OCI-LY1 (cell line): ENCODE measurements around the gene MPHOSPH8.

Source experiments
- H2AFZ ChIP-seq: fragments of 200-600 bp; sonication (generic), shearing (Covaris generic); 2 replicates; pipeline ENCODE4 v1.6.0; 2014; ENCODE audit warnings: antibody characterized with exemption, mild to moderate bottlenecking, low read length
- H3F3A ChIP-seq: fragments of 200-600 bp; sonication (generic), shearing (Covaris generic); 2 replicates; pipeline ENCODE4 v1.6.0; 2014; ENCODE audit warnings: mild to moderate bottlenecking, antibody characterized with exemption, low read length, moderate library complexity; ENCODE audit not compliant: insufficient read depth
- H3K27ac ChIP-seq: fragments of 200-600 bp; sonication (generic); 2 replicates; pipeline ENCODE4 v1.5.1; 2014; ENCODE audit warnings: low read length, mixed run types, mild to moderate bottlenecking, low read depth; ENCODE audit not compliant: poor library complexity, severe bottlenecking
- H3K27me3 ChIP-seq: fragments of 200-600 bp; sonication (generic); 2 replicates; pipeline ENCODE4 v1.6.0; 2014; ENCODE audit warnings: antibody characterized with exemption, mild to moderate bottlenecking, low read length, moderate library complexity; ENCODE audit not compliant: insufficient read depth
- H3K36me3 ChIP-seq: fragments of 200-600 bp; sonication (generic); 2 replicates; pipeline ENCODE4 v1.6.1; 2014; ENCODE audit warnings: mild to moderate bottlenecking, antibody characterized with exemption, low read length, moderate library complexity, mixed read lengths; ENCODE audit not compliant: insufficient read depth
- H3K4me1 ChIP-seq: fragments of 200-600 bp; sonication (generic); 2 replicates; pipeline ENCODE4 v1.5.1; 2014; ENCODE audit warnings: mild to moderate bottlenecking, low read length, moderate library complexity; ENCODE audit not compliant: insufficient read depth, severe bottlenecking
- H3K4me2 ChIP-seq: fragments of 200-600 bp; sonication (generic), shearing (Covaris generic); 2 replicates; pipeline ENCODE4 v1.6.1; 2014; ENCODE audit warnings: low read length
- H3K4me3 ChIP-seq: fragments of 200-600 bp; sonication (generic); 2 replicates; pipeline ENCODE4 v1.5.1; 2014; ENCODE audit warnings: low read length, low read depth, mild to moderate bottlenecking, mixed read lengths; ENCODE audit not compliant: poor library complexity, severe bottlenecking
- H3K79me2 ChIP-seq: fragments of 200-600 bp; shearing (Covaris generic); 2 replicates; pipeline ENCODE4 v1.6.1; 2016; ENCODE audit warnings: mixed run types, low read length, mixed read lengths; ENCODE audit not compliant: insufficient read depth
- H3K9ac ChIP-seq: fragments of 200-600 bp; sonication (generic), shearing (Covaris generic); 2 replicates; pipeline ENCODE4 v1.6.1; 2014; ENCODE audit warnings: mild to moderate bottlenecking, low read length, mixed read lengths
- H3K9me2 ChIP-seq: fragments of 200-600 bp; sonication (generic), shearing (Covaris generic); 2 replicates; pipeline ENCODE4 v1.6.1; 2014; ENCODE audit warnings: low read depth, mild to moderate bottlenecking, low read length, mixed read lengths
- H3K9me3 ChIP-seq: fragments of 200-600 bp; shearing (Covaris generic); 2 replicates; pipeline ENCODE4 v1.6.1; 2014; ENCODE audit warnings: low read length, mixed read lengths
- H4K20me1 ChIP-seq: fragments of 200-600 bp; sonication (generic), shearing (Covaris generic); 2 replicates; pipeline ENCODE4 v1.6.0; 2016; ENCODE audit warnings: mild to moderate bottlenecking, low read length; ENCODE audit not compliant: insufficient read depth
- CTCF ChIP-seq: fragments of 200-600 bp; sonication (generic), shearing (Covaris generic); IDR thresholded peaks from 2 replicates; pipeline ENCODE4 v1.5.1; 2017; ENCODE audit warnings: mild to moderate bottlenecking, antibody characterized with exemption, low read length, moderate library complexity, mixed read lengths
- EZH2 ChIP-seq: fragments of 200-600 bp; sonication (generic), shearing (Covaris generic); IDR thresholded peaks from 2 replicates; pipeline ENCODE4 v1.8.0; 2017; ENCODE audit warnings: borderline replicate concordance, mixed run types, mild to moderate bottlenecking, antibody characterized with exemption, low read length, moderate library complexity, mixed read lengths

MPHOSPH8 gene

GRCh38 chr13:19587635-19588300 is 45.7 kb upstream of the MPHOSPH8 start:
- no peaks in the 10 kb centered on the region for H3F3A ChIP-seq
- peak overlapping the region; percentile 72 for H3K4me3 ChIP-seq
- H3K9me3 ChIP-seq = no peaks in the 10 kb centered on the region
- H3K36me3 ChIP-seq = no peaks in the 10 kb centered on the region; the same call in 1 of the 2 replicates
- TF ChIP-seq EZH2 (no peak), CTCF (peak; percentile 95)
- no peaks in the 10 kb centered on the region for H3K27me3 ChIP-seq
- no peaks in the 10 kb centered on the region for H4K20me1 ChIP-seq
- peak overlapping the region; percentile 92 for H2AFZ ChIP-seq
- peak overlapping the region; percentile 83 for H3K27ac ChIP-seq
- no peaks in the 10 kb centered on the region for H3K9me2 ChIP-seq
- peaks cover 15% of the 10 kb centered on the region for H3K4me1 ChIP-seq
- no peak overlapping the region; the same call in 1 of the 2 replicates for H3K9ac ChIP-seq
- H3K4me2 ChIP-seq = peak overlapping the region; percentile 80
- H3K79me2 ChIP-seq = no peaks in the 10 kb centered on the region

GRCh38 chr13:19589312-19589711 is 44.1 kb upstream of the MPHOSPH8 start:
- Histone ChIP-seq H3K27ac (no peak overlapping the region), H3K36me3 (no peaks in the 10 kb centered on the region; the same call in 1 of the 2 replicates), H4K20me1 (no peaks in the 10 kb centered on the region), H3K4me2 (no peak overlapping the region), H3K4me1 (peaks cover 15% of the 10 kb centered on the region), H3K27me3 (no peaks in the 10 kb centered on the region), H3K9me2 (no peaks in the 10 kb centered on the region), H3K4me3 (no peak overlapping the region), H2AFZ (no peak overlapping the region), H3K9ac (no peak overlapping the region), H3K79me2 (no peaks in the 10 kb centered on the region), H3F3A (no peaks in the 10 kb centered on the region), H3K9me3 (no peaks in the 10 kb centered on the region)
- TF ChIP-seq CTCF = no peak
- TF ChIP-seq EZH2 = no peak

GRCh38 chr13:19590423-19590822 is 43.0 kb upstream of the MPHOSPH8 start:
- H4K20me1 ChIP-seq = no peaks in the 10 kb centered on the region
- no peak overlapping the region for H3K4me2 ChIP-seq
- no peak overlapping the region for H3K27ac ChIP-seq
- peaks cover 15% of the 10 kb centered on the region for H3K4me1 ChIP-seq
- H3K79me2 ChIP-seq = no peaks in the 10 kb centered on the region
- H3K4me3 ChIP-seq = no peak overlapping the region
- H3K36me3 ChIP-seq = no peaks in the 10 kb centered on the region; the same call in 1 of the 2 replicates
- no peaks in the 10 kb centered on the region for H3K9me2 ChIP-seq
- H3F3A ChIP-seq = no peaks in the 10 kb centered on the region
- H3K9ac ChIP-seq = no peak overlapping the region
- H3K27me3 ChIP-seq = no peaks in the 10 kb centered on the region
- H2AFZ ChIP-seq = no peak overlapping the region
- no peaks in the 10 kb centered on the region for H3K9me3 ChIP-seq
- no peak for TF ChIP-seq EZH2
- no peak for TF ChIP-seq CTCF
